Lung (tissue), 12 donors: ENCODE measurements around the gene DYTN. TPM values are rescaled to one million over a fixed set of nuclear protein-coding genes. Genes with fewer than 3 reads are reported as not detected.

Experiments used
- ATAC-seq: fragments of 200-7000 bp; cut with Tn5 transposase; one replicate; pipeline ENCODE4 v1.9.1; 2020; ENCODE audit warnings: moderate number of reproducible peaks; ENCODE audit not compliant: insufficient read depth, low FRiP score
- DNase-seq, 3 donors: peaks; one replicate each; pipeline ENCODE4 v3.0.0-alpha.2; 2013 to 2017
- H3K27ac ChIP-seq, 2 donors: one replicate each; pipeline ENCODE4 v1.5.1; 2013; ENCODE audit warnings: mild to moderate bottlenecking in 2 of 2, moderate library complexity in 2 of 2, control low read depth in 1 of 2, inconsistent platforms in 1 of 2, low read depth in 1 of 2, low read length in 1 of 2
- H3K27me3 ChIP-seq, 3 donors: one replicate each; pipeline ENCODE4 v1.5.1; 2013; ENCODE audit warnings: low read length in 2 of 3; ENCODE audit not compliant: control insufficient read depth in 3 of 3, insufficient read depth in 3 of 3
- H3K36me3 ChIP-seq, 4 donors: one replicate each; pipeline ENCODE4 v1.5.1; 2013; ENCODE audit warnings: low read length in 4 of 4, mild to moderate bottlenecking in 1 of 4, moderate library complexity in 1 of 4; ENCODE audit not compliant: control insufficient read depth in 4 of 4, insufficient read depth in 4 of 4
- H3K4me1 ChIP-seq, 5 donors: one replicate each; pipeline ENCODE4 v1.5.1; 2013; ENCODE audit warnings: low read length in 5 of 5, mild to moderate bottlenecking in 2 of 5, moderate library complexity in 1 of 5; ENCODE audit not compliant: control insufficient read depth in 5 of 5, insufficient read depth in 5 of 5
- H3K4me3 ChIP-seq: one replicate; pipeline ENCODE4 v1.5.1; 2013; ENCODE audit warnings: mild to moderate bottlenecking, control low read depth, moderate library complexity
- H3K9ac ChIP-seq, 2 donors: one replicate each; pipeline ENCODE4 v1.5.1; 2013; ENCODE audit warnings: low read length in 2 of 2, control low read depth in 1 of 2; ENCODE audit not compliant: insufficient read depth in 1 of 2
- H3K9me3 ChIP-seq, 4 donors: one replicate each; pipeline ENCODE4 v1.5.1; 2013; ENCODE audit warnings: low read length in 3 of 4, mild to moderate bottlenecking in 1 of 4, moderate library complexity in 1 of 4; ENCODE audit not compliant: control insufficient read depth in 4 of 4, insufficient read depth in 3 of 4
- CTCF ChIP-seq: IDR thresholded peaks from 2 replicates; pipeline ENCODE4 v1.5.1; 2012; ENCODE audit warnings: mild to moderate bottlenecking; ENCODE audit errors: control extremely low read depth, extremely low read depth
- WGBS, 2 donors: extraction: QIAGEN DNeasy Blood & Tissue Kit; methylation state at CpG; one replicate each; pipeline ENCODE4 v1.1.7; 2013; 5-methylcytosine and 5-hydroxymethylcytosine counted together
- polyA plus RNA-seq, 2 donors: library from polyadenylated mRNA; stranded (reverse); fragments of 200-250 nt; gene quantifications; one replicate each; pipeline ENCODE4 v1.2.1, GENCODE V29; 2013
- total RNA-seq, 2 donors: library from RNA; depleted of rRNA in 1 of 2; stranded (reverse); fragments of >200 nt in 1 of 2; gene quantifications; one replicate each; pipeline ENCODE4 v1.2.1, GENCODE V29; 2014 to 2021
- donor health status: control.
- donor health status: control.
- donor health status: Bipolar disorder and iron deficiency.
- donor health status: healthy.
- donor health status: DM: yes; HTN: yes; CAD: no.

The DYTN gene
- total and polyA plus RNA-seq, 4 donors = 0.07 TPM; not detected in 3

- Histone ChIP-seq H3K36me3 (no peaks in the 10 kb centered on the region), H3K4me1 (no peaks in the 10 kb centered on the region), H3K9ac (no peak overlapping the region), H3K9me3 (no peaks in the 10 kb centered on the region), H3K27ac (no peak overlapping the region), H3K4me3 (no peak overlapping the region), H3K27me3 (no peaks in the 10 kb centered on the region)
- DNase-seq (no peak), ATAC-seq (no peak)
- 89% methylated on average over 5 of the region's 5 CpGs for WGBS, 2 donors
- TF ChIP-seq CTCF = no peak
Observed at GRCh38 chr2:206736935-206737334, 18.7 kb upstream of the DYTN start.

DNA sequence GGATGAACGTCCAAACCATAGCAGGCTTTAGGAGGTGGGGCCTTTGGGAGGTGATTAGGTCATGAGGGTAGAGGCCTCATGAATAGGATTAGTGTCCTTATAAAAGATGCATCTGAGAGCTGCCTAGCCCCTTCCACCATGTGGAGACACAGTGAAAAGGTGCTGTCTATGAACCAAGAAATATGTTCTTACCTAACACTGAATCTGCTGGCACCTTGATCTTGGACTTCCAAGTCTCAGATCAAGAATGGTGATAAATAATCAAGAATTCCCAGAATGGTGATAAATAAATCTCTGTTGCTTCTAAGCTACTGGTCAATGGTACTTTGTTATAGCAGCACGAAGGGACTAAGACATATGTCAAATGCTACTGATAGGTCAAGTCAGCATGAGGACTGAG, 15.1 kb upstream of the DYTN start:
- no peaks in the 10 kb centered on the region for H3K9me3 ChIP-seq
- H3K4me1 ChIP-seq = no peaks in the 10 kb centered on the region
- no peak overlapping the region for H3K4me3 ChIP-seq
- no peaks in the 10 kb centered on the region for H3K27me3 ChIP-seq
- ATAC-seq (no peak), DNase-seq (no peak)
- no peak for TF ChIP-seq CTCF
- H3K9ac ChIP-seq = no peak overlapping the region
- 74 to 77% methylated on average over 2 of the region's 2 CpGs for WGBS, 2 donors
- no peaks in the 10 kb centered on the region for H3K36me3 ChIP-seq
- no peak overlapping the region for H3K27ac ChIP-seq

DNA sequence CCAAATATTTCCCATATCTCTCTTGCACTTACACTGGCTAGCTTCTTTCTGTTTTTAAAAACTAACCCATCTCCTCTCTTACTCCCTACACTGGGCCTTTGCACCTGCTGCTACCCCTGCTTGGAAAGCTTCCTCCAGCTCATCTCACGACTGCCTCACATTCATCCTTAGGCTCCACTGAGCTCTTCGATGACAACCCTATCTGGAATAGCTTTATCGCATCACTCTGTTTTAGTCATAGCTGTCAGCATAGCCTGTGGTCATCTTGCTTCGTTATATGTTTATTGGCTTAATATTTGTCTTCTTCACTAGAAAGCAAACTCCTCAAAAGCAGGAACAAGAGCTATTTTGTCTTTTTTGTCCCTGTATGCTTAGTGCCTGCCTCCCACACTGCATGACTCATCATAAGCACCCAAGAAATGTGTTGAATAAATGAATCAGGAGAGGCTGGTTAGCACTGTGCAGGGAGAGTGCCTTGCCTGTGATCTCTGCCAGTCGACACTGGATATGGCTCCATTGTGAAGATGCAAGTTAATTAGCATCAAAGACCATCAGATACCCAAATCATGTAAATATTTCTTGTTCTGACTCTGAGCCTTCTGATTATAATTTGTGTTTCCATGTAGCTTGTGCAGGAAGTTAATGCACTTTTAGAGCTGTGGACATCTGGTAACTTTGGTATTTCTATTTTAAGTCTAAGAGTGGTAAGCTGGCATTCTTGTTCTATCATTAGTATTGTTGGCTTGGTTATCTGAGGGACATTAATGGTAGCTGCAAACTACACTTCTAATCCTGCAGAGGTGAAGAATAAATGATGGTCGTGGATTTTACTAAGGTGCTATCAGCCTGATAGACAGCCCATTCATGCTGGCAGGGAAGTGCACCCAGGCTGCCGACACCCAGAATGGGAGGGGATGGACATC, 10.3 kb upstream of the DYTN start:
- DNase-seq (no peak), ATAC-seq (no peak)
- TF ChIP-seq CTCF = no peak
- WGBS, 2 donors = 81 to 89% methylated on average over 7 of the region's 7 CpGs
- H3K27ac ChIP-seq = no peak overlapping the region
- H3K4me3 ChIP-seq = no peak overlapping the region
- H3K9me3 ChIP-seq = no peaks in the 10 kb centered on the region
- no peak overlapping the region for H3K9ac ChIP-seq
- H3K4me1 ChIP-seq = no peaks in the 10 kb centered on the region
- no peaks in the 10 kb centered on the region for H3K27me3 ChIP-seq
- H3K36me3 ChIP-seq = no peaks in the 10 kb centered on the region

DNA sequence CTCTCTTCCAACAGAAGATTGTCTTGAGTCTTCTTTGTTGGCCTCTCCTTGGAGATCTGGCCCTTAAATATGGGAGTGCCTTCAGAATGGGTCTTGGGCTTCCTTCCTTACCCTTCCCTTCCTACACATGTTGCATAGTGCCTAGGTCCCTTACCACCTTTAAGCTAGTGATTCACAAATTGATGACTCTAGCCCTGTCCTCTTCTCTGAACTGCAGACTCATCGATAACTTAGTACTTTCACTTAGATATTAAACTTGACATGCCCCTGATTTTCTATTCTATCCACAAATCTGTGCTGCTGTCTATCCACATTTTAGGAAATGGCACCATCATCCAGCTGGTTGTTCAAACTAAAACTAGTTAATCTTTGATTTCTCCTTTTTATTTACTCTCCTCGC, 9.1 kb upstream of the DYTN start:
- 90 to 96% methylated on average over 2 of the region's 2 CpGs for WGBS, 2 donors
- Histone ChIP-seq H3K9me3 (no peaks in the 10 kb centered on the region), H3K4me3 (no peak overlapping the region), H3K36me3 (no peaks in the 10 kb centered on the region), H3K9ac (no peak overlapping the region), H3K27ac (no peak overlapping the region), H3K27me3 (no peaks in the 10 kb centered on the region), H3K4me1 (no peaks in the 10 kb centered on the region)
- TF ChIP-seq CTCF = no peak
- DNase-seq (no peak), ATAC-seq (no peak)
